ENCODE measurements around the gene CCR4.

DNA sequence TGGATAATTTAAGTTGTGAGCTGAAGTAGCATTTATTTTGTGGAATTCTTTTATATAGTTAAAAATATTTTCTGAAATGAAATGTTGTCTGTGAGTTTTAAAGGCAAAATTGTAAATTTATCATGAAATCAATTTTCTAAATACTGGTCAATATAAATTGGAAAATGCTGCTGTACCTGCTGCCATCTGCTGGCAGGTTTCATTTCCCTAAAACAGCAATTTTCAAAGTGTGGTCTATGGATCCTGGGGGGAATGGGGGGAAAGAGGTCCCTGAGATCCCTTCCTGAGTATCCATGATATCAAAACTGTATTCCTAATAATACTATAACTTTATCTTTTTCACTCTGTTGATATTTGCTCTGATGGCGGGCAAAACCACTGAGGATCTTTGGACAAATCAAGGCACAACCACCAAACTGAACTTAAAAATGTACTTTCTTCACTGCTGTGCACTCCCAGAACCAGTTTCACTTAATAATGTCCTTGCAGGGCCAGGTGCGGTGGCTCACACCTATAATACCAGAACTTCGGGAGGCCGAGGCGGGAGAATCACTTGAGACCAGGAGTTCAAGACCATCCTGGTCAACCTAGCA is 17.2 kb upstream of the CCR4 start:
- TF ChIP-seq FOSL1 (IDR thresholded peaks at IDR 0.05; ENCODE audit: low read depth) (no peak), RAD21 (IDR thresholded peaks at IDR 0.05; ENCODE audit: low read depth) (peak; percentile 82), POLR2AphosphoS5 (IDR thresholded peaks at IDR 0.05; ENCODE audit: low read depth, low read length) (no peak), EZH2phosphoT487 (IDR thresholded peaks at IDR 0.05; ENCODE audit: borderline replicate concordance) (no peak), SIN3A (IDR thresholded peaks at IDR 0.05; ENCODE audit: low read depth) (no peak)
- TF ChIP-seq, protein P1, sequence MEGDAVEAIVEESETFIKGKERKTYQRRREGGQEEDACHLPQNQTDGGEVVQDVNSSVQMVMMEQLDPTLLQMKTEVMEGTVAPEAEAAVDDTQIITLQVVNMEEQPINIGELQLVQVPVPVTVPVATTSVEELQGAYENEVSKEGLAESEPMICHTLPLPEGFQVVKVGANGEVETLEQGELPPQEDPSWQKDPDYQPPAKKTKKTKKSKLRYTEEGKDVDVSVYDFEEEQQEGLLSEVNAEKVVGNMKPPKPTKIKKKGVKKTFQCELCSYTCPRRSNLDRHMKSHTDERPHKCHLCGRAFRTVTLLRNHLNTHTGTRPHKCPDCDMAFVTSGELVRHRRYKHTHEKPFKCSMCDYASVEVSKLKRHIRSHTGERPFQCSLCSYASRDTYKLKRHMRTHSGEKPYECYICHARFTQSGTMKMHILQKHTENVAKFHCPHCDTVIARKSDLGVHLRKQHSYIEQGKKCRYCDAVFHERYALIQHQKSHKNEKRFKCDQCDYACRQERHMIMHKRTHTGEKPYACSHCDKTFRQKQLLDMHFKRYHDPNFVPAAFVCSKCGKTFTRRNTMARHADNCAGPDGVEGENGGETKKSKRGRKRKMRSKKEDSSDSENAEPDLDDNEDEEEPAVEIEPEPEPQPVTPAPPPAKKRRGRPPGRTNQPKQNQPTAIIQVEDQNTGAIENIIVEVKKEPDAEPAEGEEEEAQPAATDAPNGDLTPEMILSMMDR (IDR thresholded peaks at IDR 0.05 in 2 of 3, conservative IDR thresholded peaks at IDR 0.05 in 1 of 3; ENCODE audit: borderline replicate concordance in 1 of 3, insufficient read depth in 1 of 3, low read depth in 2 of 3, low read length in 2 of 3) = peak; percentile 67 to 77 (median 72)

Measured in HCT116 (cell line).